Measurements from ENCODE around the gene PCDHB5.
"Not testable (repeated sequence)": the region's sequence is repeated elsewhere in the genome, so short reads cannot be mapped to it uniquely, and the experiment has no call there.

PCDHB5 gene

GRCh38 chr5:141135030-141135717 is at the start of gene PCDHB5:
PCDHB5 (plus strand) TSS chr5:141135206; CDS start chr5:141135435, 229 bp downstream.
- DNase-seq, result peak in 1 of 2 experiments; percentile 3
- TF ChIP-seq POLR2A (IDR thresholded peaks at IDR 0.05; ENCODE audit: low read length) (no peak), GATA1 (IDR thresholded peaks at IDR 0.05; ENCODE audit: low read depth, low read length) (no peak)

- DNase-seq, result peak in 1 of 2 experiments; percentile 2
These were observed 40.3 kb upstream of the PCDHB5 start, which contains the start of gene PCDHB2 for GRCh38 chr5:141094481-141095262. PCDHB2 (plus strand) TSS chr5:141094615; CDS start chr5:141094791, 176 bp downstream.

GRCh38 chr5:141095263-141095641 is 39.8 kb upstream of the PCDHB5 start:
- no peak for DNase-seq
- TF ChIP-seq GATA1 (IDR thresholded peaks at IDR 0.05; ENCODE audit: low read depth, low read length) (no peak), POLR2A (IDR thresholded peaks at IDR 0.05; ENCODE audit: low read length) (no peak)

More at GRCh38 chr5:141094481-141095262, 40.3 kb upstream of the PCDHB5 start, which contains the start of gene PCDHB2:
- TF ChIP-seq POLR2A (IDR thresholded peaks at IDR 0.05; ENCODE audit: low read length), result no peak
- TF ChIP-seq GATA1 (IDR thresholded peaks at IDR 0.05; ENCODE audit: low read depth, low read length), result no peak

GRCh38 chr5:141096181-141096580 is 38.8 kb upstream of the PCDHB5 start:
- not testable (repeated sequence) for DNase-seq

GRCh38 chr5:141096586-141096985 is 38.4 kb upstream of the PCDHB5 start:
- not testable (repeated sequence) for DNase-seq

- DNase-seq, result peak; percentile 18 to 32
- no peak for TF ChIP-seq POLR2A (IDR thresholded peaks at IDR 0.05; ENCODE audit: low read length)
- TF ChIP-seq GATA1 (IDR thresholded peaks at IDR 0.05; ENCODE audit: low read depth, low read length), result no peak
These were observed 34.7 kb upstream of the PCDHB5 start, which contains the start of gene PCDHB3 for GRCh38 chr5:141100243-141100805. PCDHB3 (plus strand) TSS chr5:141100473; CDS start chr5:141100650, 177 bp downstream.

GRCh38 chr5:141101059-141101458 is 33.9 kb upstream of the PCDHB5 start:
- TF ChIP-seq GATA1 (IDR thresholded peaks at IDR 0.05; ENCODE audit: low read depth, low read length) (no peak), POLR2A (IDR thresholded peaks at IDR 0.05; ENCODE audit: low read length) (no peak)
- DNase-seq, result no peak

GRCh38 chr5:141102070-141102469 is 32.9 kb upstream of the PCDHB5 start:
- DNase-seq, result not testable (repeated sequence)

- not testable (repeated sequence) for DNase-seq
These were observed 32.5 kb upstream of the PCDHB5 start for GRCh38 chr5:141102471-141102870.

- TF ChIP-seq GATA1 (IDR thresholded peaks at IDR 0.05; ENCODE audit: low read depth, low read length) (no peak), POLR2A (IDR thresholded peaks at IDR 0.05; ENCODE audit: low read length) (no peak)
- no peak for DNase-seq
These were observed 29.7 kb upstream of the PCDHB5 start for GRCh38 chr5:141105350-141105749.

- no peak for TF ChIP-seq GATA1 (IDR thresholded peaks at IDR 0.05; ENCODE audit: low read depth, low read length)
- no peak for TF ChIP-seq POLR2A (IDR thresholded peaks at IDR 0.05; ENCODE audit: low read length)
These were observed 15.8 kb upstream of the PCDHB5 start for GRCh38 chr5:141119250-141119649.

GRCh38 chr5:141121563-141121962 is 13.4 kb upstream of the PCDHB5 start, which contains the start of gene PCDHB4:
PCDHB4 (plus strand) TSS chr5:141121818; CDS start chr5:141121999, 181 bp downstream.
- TF ChIP-seq GATA1 (IDR thresholded peaks at IDR 0.05; ENCODE audit: low read depth, low read length) (no peak), POLR2A (IDR thresholded peaks at IDR 0.05; ENCODE audit: low read length) (no peak)
- DNase-seq, result peak; percentile 1 to 5

More at GRCh38 chr5:141119250-141119649, 15.8 kb upstream of the PCDHB5 start:
- no peak for DNase-seq

GRCh38 chr5:141121985-141122384 is 13.0 kb upstream of the PCDHB5 start:
- no peak for DNase-seq
- no peak for TF ChIP-seq POLR2A (IDR thresholded peaks at IDR 0.05; ENCODE audit: low read length)
- no peak for TF ChIP-seq GATA1 (IDR thresholded peaks at IDR 0.05; ENCODE audit: low read depth, low read length)

GRCh38 chr5:141123396-141124135 is 11.4 kb upstream of the PCDHB5 start:
- DNase-seq, result not testable (repeated sequence)

Data from erythroblast (primary cell).